ENCODE results near the gene PKNOX1.

DNA sequence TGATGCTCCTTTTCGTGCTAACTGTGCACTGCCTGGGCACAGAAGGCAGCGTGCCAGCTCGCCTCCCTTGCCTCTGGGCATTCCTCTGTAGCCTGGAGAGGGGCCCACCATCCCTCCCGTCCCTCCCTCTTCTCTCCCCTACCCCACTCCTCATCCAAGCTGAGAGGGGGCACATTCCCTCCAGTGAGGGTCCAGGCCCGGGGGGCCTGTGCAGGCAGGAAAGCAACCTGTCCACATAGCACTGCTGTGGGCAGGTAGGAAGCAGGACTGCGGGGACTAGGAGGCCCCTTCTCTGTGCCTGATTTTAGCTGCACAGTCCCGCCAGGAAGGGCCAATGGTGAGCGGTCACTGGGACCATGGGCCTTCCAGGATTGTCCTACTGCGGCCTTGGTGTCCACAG lies 10.3 kb upstream of the PKNOX1 start:
- TF ChIP-seq, protein P1, sequence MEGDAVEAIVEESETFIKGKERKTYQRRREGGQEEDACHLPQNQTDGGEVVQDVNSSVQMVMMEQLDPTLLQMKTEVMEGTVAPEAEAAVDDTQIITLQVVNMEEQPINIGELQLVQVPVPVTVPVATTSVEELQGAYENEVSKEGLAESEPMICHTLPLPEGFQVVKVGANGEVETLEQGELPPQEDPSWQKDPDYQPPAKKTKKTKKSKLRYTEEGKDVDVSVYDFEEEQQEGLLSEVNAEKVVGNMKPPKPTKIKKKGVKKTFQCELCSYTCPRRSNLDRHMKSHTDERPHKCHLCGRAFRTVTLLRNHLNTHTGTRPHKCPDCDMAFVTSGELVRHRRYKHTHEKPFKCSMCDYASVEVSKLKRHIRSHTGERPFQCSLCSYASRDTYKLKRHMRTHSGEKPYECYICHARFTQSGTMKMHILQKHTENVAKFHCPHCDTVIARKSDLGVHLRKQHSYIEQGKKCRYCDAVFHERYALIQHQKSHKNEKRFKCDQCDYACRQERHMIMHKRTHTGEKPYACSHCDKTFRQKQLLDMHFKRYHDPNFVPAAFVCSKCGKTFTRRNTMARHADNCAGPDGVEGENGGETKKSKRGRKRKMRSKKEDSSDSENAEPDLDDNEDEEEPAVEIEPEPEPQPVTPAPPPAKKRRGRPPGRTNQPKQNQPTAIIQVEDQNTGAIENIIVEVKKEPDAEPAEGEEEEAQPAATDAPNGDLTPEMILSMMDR (conservative IDR thresholded peaks at IDR 0.05; ENCODE audit: low read length): no peak
- TF ChIP-seq EZH2phosphoT487 (IDR thresholded peaks at IDR 0.05; ENCODE audit: borderline replicate concordance): no peak
